Measurements from ENCODE around the gene TNS3.
"Not testable (repeated sequence)": the region's sequence is repeated elsewhere in the genome, so short reads cannot be mapped to it uniquely, and the experiment has no call there.

The TNS3 gene

GRCh38 chr7:47610506-47611044, 28.7 kb upstream of the TNS3 start:
- H3K9me3 Mint-ChIP-seq, result no peaks in the 10 kb centered on the region
- no peaks in the 10 kb centered on the region for H3K36me3 Mint-ChIP-seq (ENCODE audit: low read depth)
- H3K4me3 Mint-ChIP-seq, result no peak overlapping the region
- no peaks in the 10 kb centered on the region for H3K27me3 Mint-ChIP-seq
- H3K27ac Mint-ChIP-seq, result no peak overlapping the region
- no peak for DNase-seq
- H3K4me1 Mint-ChIP-seq (ENCODE audit: low read depth), result no peaks in the 10 kb centered on the region

DNA sequence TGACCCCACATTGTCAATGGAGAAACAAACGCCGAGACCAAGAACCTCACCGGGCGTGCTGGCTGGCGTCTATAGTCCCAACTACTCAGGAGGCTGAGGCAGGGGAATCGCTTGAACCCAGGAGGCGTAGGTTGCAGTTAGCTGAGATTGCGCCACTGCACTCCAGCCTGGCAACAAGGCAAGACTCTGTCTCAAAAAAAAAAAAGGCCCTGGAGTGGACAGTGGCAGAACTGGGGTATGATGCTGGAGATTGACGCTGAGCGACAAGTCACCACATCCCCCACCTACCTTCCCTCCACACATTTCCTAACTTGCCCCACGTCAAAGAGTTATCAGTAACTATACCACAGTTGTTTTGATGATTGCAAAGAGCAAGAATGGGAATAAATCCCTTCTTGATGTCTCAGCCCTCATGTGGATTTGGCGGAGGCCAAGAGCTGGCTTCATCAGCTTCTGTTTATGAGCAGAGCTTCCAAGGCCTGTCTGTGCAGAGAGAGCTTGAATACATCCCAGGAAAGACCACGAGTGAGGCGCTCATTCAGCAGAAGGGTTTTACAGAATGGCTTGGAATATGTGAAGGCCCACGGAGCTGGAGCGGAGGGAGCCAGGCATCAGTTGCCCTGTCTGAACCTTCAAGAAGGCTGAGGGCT, 28.0 kb upstream of the TNS3 start:
- Mint-ChIP-seq H3K36me3 (ENCODE audit: low read depth) (no peaks in the 10 kb centered on the region), H3K9me3 (no peaks in the 10 kb centered on the region), H3K4me3 (no peak overlapping the region), H3K27ac (no peak overlapping the region), H3K4me1 (ENCODE audit: low read depth) (no peaks in the 10 kb centered on the region), H3K27me3 (no peaks in the 10 kb centered on the region)
- DNase-seq, result no peak

DNA sequence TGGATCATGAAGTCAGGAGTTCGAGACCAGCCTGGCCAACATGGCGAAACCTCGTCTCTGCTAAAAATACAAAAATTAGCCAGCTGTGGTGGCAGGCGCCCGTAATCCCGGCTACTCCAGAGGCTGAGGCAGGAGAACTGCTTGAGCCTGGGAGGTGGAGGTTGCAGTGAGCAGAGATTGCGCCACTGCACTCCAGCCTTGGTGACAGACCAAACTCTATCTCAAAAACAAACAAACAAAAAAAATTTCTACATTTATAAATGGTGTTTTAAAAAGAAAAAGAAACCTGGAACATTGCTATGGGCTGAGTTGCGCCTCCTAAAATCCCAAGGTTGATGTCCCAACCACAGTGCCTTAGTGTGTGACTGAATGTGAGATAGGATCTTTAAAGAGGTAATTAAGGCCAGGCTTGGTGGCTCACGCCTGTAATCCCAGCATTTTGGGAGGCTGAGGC, 24.7 kb upstream of the TNS3 start:
- not testable (repeated sequence) for H3K36me3 Mint-ChIP-seq (ENCODE audit: low read depth); H3K4me1 Mint-ChIP-seq (ENCODE audit: low read depth); H3K9me3 Mint-ChIP-seq; DNase-seq; H3K27ac Mint-ChIP-seq; H3K4me3 Mint-ChIP-seq; H3K27me3 Mint-ChIP-seq

DNA sequence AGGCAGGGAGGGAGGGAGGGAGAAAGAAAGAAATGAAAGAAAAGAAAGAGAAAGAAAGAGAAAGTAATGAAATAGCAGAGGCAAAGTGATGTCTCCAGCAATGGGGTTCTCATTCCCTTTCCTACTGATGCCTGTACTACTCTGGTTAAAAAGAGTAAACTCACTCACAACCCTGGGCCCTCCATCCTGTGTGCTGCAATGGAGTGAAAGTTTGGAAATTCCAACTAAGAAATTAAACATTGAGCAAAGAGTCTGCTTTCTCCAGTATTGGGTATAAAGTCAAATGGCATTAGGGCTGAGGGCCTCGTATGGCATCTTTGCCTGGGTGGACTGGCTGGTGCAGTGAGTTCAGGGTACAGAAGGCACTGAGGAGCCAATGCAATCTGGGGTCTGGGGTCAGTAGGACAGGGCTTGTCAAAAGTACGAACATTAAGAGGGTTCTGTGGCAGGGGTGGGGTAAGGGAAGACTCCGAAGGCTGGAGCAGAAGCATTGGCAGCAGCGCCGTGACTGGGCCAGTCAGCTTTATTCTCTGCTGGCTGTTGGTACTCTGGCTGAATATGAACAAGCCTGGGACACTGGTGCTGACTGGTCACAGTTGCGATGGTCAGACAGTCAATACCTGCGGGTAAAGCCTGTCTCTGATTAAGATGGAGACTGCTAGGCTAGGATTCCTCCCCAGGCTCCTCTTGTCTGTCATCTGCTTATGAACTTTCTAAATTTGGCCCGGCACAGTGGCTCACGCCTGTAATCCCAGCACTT, 24.1 kb upstream of the TNS3 start:
- Mint-ChIP-seq H3K9me3 (peaks cover 4% of the 10 kb centered on the region), H3K4me3 (no peak overlapping the region), H3K36me3 (ENCODE audit: low read depth) (no peaks in the 10 kb centered on the region), H3K4me1 (ENCODE audit: low read depth) (no peaks in the 10 kb centered on the region), H3K27me3 (peaks cover 4% of the 10 kb centered on the region), H3K27ac (no peak overlapping the region)
- no peak for DNase-seq

- Mint-ChIP-seq H3K27ac (no peak overlapping the region), H3K36me3 (ENCODE audit: low read depth) (no peaks in the 10 kb centered on the region), H3K4me1 (ENCODE audit: low read depth) (no peaks in the 10 kb centered on the region), H3K4me3 (no peak overlapping the region), H3K27me3 (peaks cover 7% of the 10 kb centered on the region), H3K9me3 (peaks cover 4% of the 10 kb centered on the region)
- no peak for DNase-seq
These were observed 22.6 kb upstream of the TNS3 start for GRCh38 chr7:47604496-47604890.

DNA sequence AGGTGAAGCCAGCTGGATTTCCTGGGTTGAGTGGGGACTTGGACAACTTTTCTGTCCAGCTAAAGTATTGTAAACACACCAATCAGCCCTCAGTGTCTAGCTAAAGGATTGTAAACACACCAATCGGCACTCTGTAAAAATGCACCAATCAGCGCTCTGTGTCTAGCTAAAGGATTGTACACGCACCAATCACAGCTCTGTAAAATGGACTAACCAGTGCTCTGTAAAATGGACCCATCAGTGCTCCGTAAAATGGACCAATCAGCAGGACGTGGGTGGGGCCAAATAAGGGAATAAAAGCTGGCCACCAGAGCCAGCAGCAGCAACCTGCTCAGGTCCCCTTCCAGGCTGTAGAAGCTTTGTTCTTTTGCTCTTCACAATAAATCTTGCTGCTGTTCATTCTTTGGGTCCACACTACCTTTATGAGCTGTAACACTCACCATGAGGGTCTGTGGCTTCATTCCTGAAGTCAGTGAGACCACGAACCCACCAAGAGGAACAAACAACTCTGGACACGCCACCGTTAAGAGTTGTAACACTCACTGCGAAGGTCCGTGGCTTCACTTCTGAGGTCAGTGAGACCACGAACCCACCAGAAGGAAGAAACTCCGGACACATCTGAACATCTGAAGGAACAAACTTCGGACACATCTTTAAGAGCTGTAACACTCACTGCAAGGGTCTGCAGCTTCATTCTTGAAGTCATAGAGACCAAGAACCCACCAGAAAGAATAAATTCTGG, 21.8 kb upstream of the TNS3 start:
- not testable (repeated sequence) for H3K4me3 Mint-ChIP-seq; H3K4me1 Mint-ChIP-seq (ENCODE audit: low read depth); H3K9me3 Mint-ChIP-seq; H3K27ac Mint-ChIP-seq; H3K36me3 Mint-ChIP-seq (ENCODE audit: low read depth); H3K27me3 Mint-ChIP-seq; DNase-seq

DNA sequence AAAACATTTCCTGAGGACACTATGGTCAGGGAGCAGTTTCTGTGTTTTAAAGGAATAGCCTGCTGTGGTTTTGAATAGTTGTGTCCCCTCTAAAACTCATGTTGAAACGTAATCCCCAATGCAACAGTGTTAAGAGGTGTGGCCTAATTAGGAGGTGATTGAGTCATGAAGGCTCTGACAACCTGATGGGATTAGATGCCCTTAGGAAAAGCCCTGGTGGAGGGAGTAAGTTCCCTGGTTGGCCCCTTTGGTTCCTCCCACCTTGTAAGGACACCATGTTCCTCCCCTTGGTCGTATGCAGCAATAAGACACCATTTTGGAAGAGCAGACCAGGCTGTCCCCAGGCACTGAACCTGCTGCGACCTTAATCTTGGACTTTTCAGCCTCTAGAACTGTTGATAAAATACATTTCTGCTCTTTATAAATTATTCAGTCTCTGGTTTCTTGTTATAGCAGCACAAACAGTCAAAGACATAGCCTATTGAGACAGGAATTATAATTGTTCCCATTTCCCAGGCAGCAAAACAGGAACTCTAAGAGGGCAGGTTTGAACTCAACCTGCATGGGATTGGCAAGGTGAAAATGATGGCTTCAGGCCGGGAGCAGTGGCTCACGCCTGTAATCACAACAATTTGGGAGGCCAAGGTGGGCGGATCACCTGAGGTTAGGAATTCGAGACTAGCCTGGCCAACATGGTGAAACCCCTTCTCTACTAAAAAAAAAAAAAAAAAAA, 20.5 kb upstream of the TNS3 start:
- no peak overlapping the region for H3K27ac Mint-ChIP-seq
- no peaks in the 10 kb centered on the region for H3K4me1 Mint-ChIP-seq (ENCODE audit: low read depth)
- peaks cover 12% of the 10 kb centered on the region for H3K9me3 Mint-ChIP-seq
- no peaks in the 10 kb centered on the region for H3K36me3 Mint-ChIP-seq (ENCODE audit: low read depth)
- H3K4me3 Mint-ChIP-seq, result no peak overlapping the region
- H3K27me3 Mint-ChIP-seq, result peaks cover 7% of the 10 kb centered on the region
- no peak for DNase-seq

GRCh38 chr7:47601881-47602249, 20.0 kb upstream of the TNS3 start:
- H3K4me1 Mint-ChIP-seq (ENCODE audit: low read depth), result no peaks in the 10 kb centered on the region
- DNase-seq, result no peak
- H3K4me3 Mint-ChIP-seq, result no peak overlapping the region
- no peaks in the 10 kb centered on the region for H3K36me3 Mint-ChIP-seq (ENCODE audit: low read depth)
- peaks cover 7% of the 10 kb centered on the region for H3K27me3 Mint-ChIP-seq
- H3K27ac Mint-ChIP-seq, result no peak overlapping the region
- peaks cover 18% of the 10 kb centered on the region for H3K9me3 Mint-ChIP-seq

DNA sequence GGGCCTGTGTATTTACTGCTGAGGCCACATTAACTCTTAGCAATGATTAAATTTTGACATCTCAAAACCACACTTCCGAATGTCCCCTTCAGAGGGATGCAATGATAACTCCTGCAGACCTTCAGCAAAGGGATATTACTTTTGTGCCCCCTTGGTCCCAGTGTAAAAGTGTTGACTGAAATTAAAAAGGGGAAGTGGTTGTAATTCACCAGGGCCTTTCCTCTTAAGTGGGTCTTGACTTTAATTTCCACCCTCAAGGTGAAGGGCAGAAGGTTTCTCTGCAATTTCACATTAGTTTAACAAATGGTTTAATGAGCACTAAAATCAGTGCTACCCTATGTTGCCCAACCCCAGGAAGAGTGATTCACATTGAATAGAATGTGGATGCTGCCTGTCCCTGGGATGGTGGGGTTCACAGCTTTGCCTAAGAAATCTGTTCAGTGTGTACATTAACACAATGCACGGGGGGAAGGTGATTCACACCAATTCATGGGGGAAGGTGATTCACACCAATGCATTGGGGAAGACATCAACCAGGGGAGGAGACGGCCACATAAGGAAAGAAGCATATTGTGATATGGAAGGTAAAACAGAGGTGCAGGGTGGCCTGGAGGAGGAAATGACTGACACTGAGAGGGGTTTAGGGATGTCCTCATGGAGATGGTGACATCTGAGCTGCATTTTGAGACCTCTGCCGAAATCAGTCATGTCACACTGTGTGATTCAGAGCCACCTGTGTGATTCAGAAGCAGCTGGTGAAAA, 19.4 kb upstream of the TNS3 start:
- no peaks in the 10 kb centered on the region for H3K36me3 Mint-ChIP-seq (ENCODE audit: low read depth)
- DNase-seq, result no peak
- peaks cover 21% of the 10 kb centered on the region for H3K9me3 Mint-ChIP-seq
- peaks cover 7% of the 10 kb centered on the region for H3K27me3 Mint-ChIP-seq
- no peaks in the 10 kb centered on the region for H3K4me1 Mint-ChIP-seq (ENCODE audit: low read depth)
- H3K27ac Mint-ChIP-seq, result no peak overlapping the region
- no peak overlapping the region for H3K4me3 Mint-ChIP-seq

DNA sequence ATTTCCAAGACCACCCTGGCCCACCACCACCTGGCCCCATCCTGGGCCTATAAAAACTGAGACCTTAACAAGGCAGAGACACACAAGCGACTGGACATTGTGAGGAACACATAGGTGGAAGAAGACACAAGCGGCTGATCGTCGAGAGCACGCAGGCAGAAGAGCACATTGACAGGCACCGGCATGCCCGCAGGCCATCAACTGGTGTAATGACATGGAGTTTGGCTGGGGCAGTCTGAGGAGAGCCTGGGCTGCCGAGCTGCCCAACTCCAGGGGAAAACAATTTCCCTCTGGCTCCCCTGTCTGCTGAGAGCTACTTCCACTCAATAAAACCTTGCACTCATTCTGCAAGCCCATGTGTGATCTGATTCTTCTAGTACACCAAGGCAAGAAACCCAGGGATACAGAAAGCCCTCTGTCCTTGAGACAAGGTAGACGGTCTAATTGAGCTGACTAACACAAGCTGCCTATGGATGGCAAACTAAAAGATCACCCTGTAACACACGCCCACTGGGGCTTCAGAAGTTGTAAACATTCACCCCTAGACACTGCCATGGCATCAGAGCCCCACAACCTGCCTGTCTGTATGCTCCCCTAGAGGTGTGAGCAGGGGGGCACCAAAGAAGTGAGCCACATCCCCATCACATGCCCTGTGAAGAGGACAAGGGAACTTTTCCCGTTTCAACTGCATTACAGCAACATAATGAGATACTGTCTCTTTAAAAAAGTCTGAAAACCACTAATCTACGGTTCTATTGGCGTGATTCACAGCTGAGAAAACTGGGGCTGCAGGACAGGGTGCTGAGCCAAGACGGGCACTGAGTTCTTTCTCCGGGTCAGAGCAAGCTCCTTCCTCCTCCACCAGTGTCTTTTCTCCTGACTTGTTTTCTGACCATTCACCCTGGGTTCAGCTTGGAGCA, 18.5 kb upstream of the TNS3 start:
- no peak for DNase-seq
- no peak overlapping the region for H3K4me3 Mint-ChIP-seq
- peaks cover 22% of the 10 kb centered on the region for H3K9me3 Mint-ChIP-seq
- no peaks in the 10 kb centered on the region for H3K36me3 Mint-ChIP-seq (ENCODE audit: low read depth)
- H3K27ac Mint-ChIP-seq, result no peak overlapping the region
- peaks cover 7% of the 10 kb centered on the region for H3K27me3 Mint-ChIP-seq
- H3K4me1 Mint-ChIP-seq (ENCODE audit: low read depth), result no peaks in the 10 kb centered on the region

GRCh38 chr7:47597379-47597778, 15.5 kb upstream of the TNS3 start:
- no peaks in the 10 kb centered on the region for H3K4me1 Mint-ChIP-seq (ENCODE audit: low read depth)
- H3K36me3 Mint-ChIP-seq (ENCODE audit: low read depth), result no peaks in the 10 kb centered on the region
- peaks cover 20% of the 10 kb centered on the region for H3K9me3 Mint-ChIP-seq
- DNase-seq, result no peak
- peaks cover 7% of the 10 kb centered on the region for H3K27me3 Mint-ChIP-seq
- H3K4me3 Mint-ChIP-seq, result no peak overlapping the region
- no peak overlapping the region for H3K27ac Mint-ChIP-seq

GRCh38 chr7:47596502-47597202, 14.7 kb upstream of the TNS3 start:
- no peaks in the 10 kb centered on the region for H3K4me1 Mint-ChIP-seq (ENCODE audit: low read depth)
- no peak for DNase-seq
- no peak overlapping the region for H3K27ac Mint-ChIP-seq
- H3K9me3 Mint-ChIP-seq, result peaks cover 20% of the 10 kb centered on the region
- H3K27me3 Mint-ChIP-seq, result peaks cover 7% of the 10 kb centered on the region
- no peak overlapping the region for H3K4me3 Mint-ChIP-seq
- no peaks in the 10 kb centered on the region for H3K36me3 Mint-ChIP-seq (ENCODE audit: low read depth)

DNA sequence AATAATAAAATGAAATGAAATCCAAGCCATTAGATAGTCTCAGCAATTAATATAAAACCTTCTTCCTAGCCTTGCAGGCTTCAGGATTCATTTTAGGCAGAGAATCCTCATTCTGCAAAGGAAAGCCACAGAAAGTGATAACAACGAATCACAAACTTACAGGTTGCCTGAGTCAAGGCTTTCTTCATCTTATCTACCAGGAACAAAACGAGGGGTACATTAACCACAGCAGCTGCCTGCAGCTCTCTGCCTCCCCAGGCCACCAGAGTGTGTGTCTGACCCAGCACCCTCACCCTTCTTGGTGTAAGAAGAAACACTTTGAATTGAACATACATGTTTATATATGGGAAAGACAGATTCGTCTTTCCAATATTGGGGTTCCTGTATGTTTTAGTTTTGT, 12.5 kb upstream of the TNS3 start:
- Mint-ChIP-seq H3K27me3 (no peaks in the 10 kb centered on the region), H3K36me3 (ENCODE audit: low read depth) (no peaks in the 10 kb centered on the region), H3K27ac (no peak overlapping the region), H3K4me3 (no peak overlapping the region), H3K4me1 (ENCODE audit: low read depth) (no peaks in the 10 kb centered on the region), H3K9me3 (peaks cover 20% of the 10 kb centered on the region)
- DNase-seq, result no peak

Measured in activated T-cell treated with anti-CD3 and anti-CD28 coated beads, Interleukin-2, amount 50 U/mL, for 24 hours (primary cell).